ENCODE measurements around the gene CD247.

DNA sequence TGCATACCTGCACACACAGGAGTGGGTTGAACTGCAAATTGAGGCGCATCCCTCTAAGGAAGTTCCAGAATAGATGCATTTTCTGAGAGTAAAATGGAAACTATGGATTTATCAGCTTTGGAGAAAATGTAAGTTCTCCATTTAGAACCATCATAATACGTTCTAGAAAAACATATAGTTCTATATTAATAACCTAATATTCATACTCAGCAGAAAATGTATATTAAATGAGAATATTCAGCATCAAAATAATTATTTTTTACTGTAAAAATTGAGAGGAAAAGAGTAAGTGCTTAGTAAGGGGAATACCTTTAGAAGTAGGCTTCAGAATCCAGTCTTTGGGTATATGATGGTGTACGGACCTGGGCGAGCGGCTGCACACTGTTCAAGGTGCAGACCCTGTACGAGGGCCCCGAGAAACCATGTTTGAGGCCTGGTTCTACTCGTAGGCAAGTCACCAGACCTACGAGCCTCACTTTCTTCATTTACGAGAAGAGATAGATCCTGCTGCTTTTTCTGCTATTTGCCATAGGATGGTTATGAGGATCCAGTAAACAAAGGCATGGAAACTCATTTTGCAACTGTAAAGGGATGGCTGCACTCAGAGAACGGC is 6.8 kb downstream of the CD247 start:
- TF ChIP-seq EZH2phosphoT487 (IDR thresholded peaks at IDR 0.05; ENCODE audit: borderline replicate concordance): no peak
- TF ChIP-seq, protein P1, sequence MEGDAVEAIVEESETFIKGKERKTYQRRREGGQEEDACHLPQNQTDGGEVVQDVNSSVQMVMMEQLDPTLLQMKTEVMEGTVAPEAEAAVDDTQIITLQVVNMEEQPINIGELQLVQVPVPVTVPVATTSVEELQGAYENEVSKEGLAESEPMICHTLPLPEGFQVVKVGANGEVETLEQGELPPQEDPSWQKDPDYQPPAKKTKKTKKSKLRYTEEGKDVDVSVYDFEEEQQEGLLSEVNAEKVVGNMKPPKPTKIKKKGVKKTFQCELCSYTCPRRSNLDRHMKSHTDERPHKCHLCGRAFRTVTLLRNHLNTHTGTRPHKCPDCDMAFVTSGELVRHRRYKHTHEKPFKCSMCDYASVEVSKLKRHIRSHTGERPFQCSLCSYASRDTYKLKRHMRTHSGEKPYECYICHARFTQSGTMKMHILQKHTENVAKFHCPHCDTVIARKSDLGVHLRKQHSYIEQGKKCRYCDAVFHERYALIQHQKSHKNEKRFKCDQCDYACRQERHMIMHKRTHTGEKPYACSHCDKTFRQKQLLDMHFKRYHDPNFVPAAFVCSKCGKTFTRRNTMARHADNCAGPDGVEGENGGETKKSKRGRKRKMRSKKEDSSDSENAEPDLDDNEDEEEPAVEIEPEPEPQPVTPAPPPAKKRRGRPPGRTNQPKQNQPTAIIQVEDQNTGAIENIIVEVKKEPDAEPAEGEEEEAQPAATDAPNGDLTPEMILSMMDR (conservative IDR thresholded peaks at IDR 0.05; ENCODE audit: low read length): no peak
